IgD-negative memory B cell (primary cell): ENCODE results near the gene DCHS2. TPM values are rescaled to one million over a fixed set of nuclear protein-coding genes. Genes with fewer than 3 reads are reported as not detected.

Experiments
- H3K27ac Mint-ChIP-seq, 3 donors: one replicate each; pipeline ENCODE4 v1.8.0; 2020 to 2022; ENCODE audit warnings: mild to moderate bottlenecking in 3 of 3, mixed read lengths in 3 of 3, moderate library complexity in 1 of 3
- H3K27me3 Mint-ChIP-seq: one replicate; pipeline ENCODE4 v1.8.0; 2021; ENCODE audit warnings: mixed read lengths
- H3K36me3 Mint-ChIP-seq: one replicate; pipeline ENCODE4 v1.8.0; 2020; ENCODE audit warnings: mild to moderate bottlenecking, mixed read lengths
- H3K4me1 Mint-ChIP-seq, 3 donors: one replicate each; pipeline ENCODE4 v1.8.0; 2020 to 2022; ENCODE audit warnings: mixed read lengths in 3 of 3, mild to moderate bottlenecking in 1 of 3
- H3K4me3 Mint-ChIP-seq, 4 donors: one replicate each; pipeline ENCODE4 v1.8.0; 2020 to 2022; ENCODE audit warnings: mild to moderate bottlenecking in 4 of 4, mixed read lengths in 4 of 4, moderate library complexity in 3 of 4
- H3K9me3 Mint-ChIP-seq, 3 donors: one replicate each; pipeline ENCODE4 v1.8.0; 2020 to 2021; ENCODE audit warnings: mixed read lengths in 3 of 3, mild to moderate bottlenecking in 1 of 3
- polyA plus RNA-seq: library from polyadenylated mRNA; unstranded; fragments of 300-500 nt; fragmentation: Illumina TruSeq; gene quantifications from one replicate; pipeline ENCODE4 v1.2.3, GENCODE V29; 2021

The DCHS2 gene
- polyA plus RNA-seq, 1 donor from 2014 or later = 0.01 TPM

DNA sequence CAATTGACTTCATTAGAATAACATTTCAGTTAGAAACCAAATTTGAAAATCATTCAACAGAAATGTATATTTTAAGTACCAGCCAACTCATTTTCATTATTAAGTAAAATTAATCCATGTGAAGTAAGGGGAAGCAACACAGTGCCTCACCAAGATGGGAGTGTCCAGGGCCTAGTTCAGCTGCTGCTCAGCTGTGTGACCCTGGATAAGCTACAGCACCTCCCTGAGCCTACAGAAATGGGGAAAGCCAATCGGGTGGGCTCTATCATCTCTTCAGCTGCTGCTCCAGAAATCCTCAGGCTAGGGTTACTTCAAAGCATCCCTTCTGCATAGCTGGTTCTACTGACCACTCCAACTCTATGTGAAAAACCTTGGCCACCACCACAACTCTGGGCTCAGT, 18.7 kb downstream of the DCHS2 start:
- Mint-ChIP-seq H3K4me3 (no peak overlapping the region), H3K36me3 (no peaks in the 10 kb centered on the region), H3K27ac (no peak overlapping the region), H3K4me1 (peaks cover 0 to 3% (median 0%) of the 10 kb centered on the region in 3 donors), H3K9me3 (no peaks in the 10 kb centered on the region), H3K27me3 (peaks cover 16% of the 10 kb centered on the region)

DNA sequence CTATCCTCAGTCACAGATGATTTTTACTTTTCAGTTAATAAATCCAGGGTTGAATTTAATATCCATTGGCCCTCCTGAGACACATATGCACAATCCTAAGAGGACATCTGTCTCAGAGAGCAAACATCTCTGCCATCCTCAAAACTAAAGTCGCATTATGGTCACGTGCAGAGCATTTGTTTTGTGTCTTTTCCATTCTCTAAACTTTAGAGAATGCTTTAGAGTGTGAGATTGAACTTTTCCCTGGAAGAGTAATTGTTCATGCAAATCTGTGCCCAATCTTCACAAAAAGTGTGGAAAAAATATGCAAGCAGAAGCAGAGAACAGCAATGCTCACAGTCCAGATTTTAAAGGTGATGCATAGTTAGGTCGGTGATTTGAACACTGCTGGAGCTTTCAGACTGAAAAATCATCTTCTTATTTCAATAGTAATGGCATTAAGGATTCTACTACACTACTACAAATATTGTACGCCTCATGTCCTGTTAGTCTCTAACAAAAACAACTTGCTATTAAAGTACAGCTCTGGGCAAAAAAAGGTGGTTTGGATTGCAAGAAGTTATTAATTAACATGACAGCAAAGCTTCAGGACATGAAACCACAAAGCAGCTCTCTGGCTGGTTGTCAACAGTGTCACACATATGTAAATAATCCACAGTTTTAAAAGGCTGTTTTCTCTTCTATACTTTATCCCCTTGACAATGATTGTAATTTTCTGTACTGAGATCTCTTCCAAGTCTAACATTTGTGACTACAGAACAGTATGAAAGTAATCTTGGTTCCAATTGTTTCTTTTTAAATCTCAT, 19.9 kb downstream of the DCHS2 start:
- no peaks in the 10 kb centered on the region for H3K36me3 Mint-ChIP-seq

DNA sequence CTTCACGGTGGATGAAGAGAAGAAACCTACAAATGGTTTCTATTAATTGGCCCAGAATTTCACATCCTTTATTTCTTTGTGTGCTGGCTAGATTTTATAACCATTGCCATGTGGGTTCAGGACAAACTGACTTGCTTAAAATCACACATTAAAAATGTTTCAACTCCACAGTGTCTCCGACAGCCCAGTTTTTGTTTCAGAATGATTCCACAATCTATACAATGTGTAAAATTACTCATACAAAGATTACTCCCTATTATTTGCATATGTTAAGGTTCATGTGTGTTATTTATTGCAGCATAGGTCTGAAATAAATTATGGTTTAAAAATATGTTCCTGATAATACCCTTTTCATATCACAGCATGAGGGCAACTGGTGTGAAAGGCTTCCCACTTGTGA, 20.6 kb downstream of the DCHS2 start:
- Mint-ChIP-seq H3K36me3 (no peaks in the 10 kb centered on the region), H3K4me3 (no peak overlapping the region), H3K9me3 (no peaks in the 10 kb centered on the region), H3K27ac (no peak overlapping the region), H3K4me1 (peaks cover 0 to 3% (median 0%) of the 10 kb centered on the region in 3 donors), H3K27me3 (peaks cover 15% of the 10 kb centered on the region)

More for the DNA sequence above, 19.9 kb downstream of the DCHS2 start:
- H3K9me3 Mint-ChIP-seq = no peaks in the 10 kb centered on the region
- H3K4me1 Mint-ChIP-seq = peaks cover 0 to 3% (median 0%) of the 10 kb centered on the region in 3 donors
- no peak overlapping the region for H3K4me3 Mint-ChIP-seq
- H3K27ac Mint-ChIP-seq = no peak overlapping the region
- H3K27me3 Mint-ChIP-seq = peaks cover 15% of the 10 kb centered on the region

DNA sequence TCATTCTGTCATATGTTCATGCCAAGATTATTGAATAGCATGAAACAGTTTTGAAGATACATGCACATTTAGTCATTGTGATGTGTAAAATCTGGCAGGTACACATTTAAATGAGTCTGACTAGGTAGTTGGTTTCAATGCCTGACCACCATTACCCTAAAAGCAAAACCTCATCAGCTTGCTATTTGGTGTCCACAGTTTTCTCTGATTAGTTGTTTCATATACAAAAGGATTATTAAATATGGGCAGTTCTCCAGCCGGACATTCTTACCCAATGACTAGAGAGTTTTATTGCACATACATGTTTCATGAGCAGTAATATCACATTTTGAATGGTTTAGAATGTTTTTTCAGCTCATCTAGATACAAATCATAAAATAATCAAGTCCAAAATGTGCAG, 23.7 kb downstream of the DCHS2 start:
- Mint-ChIP-seq H3K36me3 (no peaks in the 10 kb centered on the region), H3K4me1 (peaks cover 0 to 3% (median 0%) of the 10 kb centered on the region in 3 donors), H3K27ac (no peak overlapping the region), H3K4me3 (no peak overlapping the region), H3K27me3 (peaks cover 8% of the 10 kb centered on the region), H3K9me3 (no peaks in the 10 kb centered on the region)

- no peaks in the 10 kb centered on the region for H3K9me3 Mint-ChIP-seq
- H3K4me1 Mint-ChIP-seq = peaks cover 0 to 3% (median 0%) of the 10 kb centered on the region in 3 donors
- peaks cover 12% of the 10 kb centered on the region for H3K27me3 Mint-ChIP-seq
- H3K27ac Mint-ChIP-seq = no peak overlapping the region
- no peaks in the 10 kb centered on the region for H3K36me3 Mint-ChIP-seq
- no peak overlapping the region for H3K4me3 Mint-ChIP-seq
These were observed 25.3 kb downstream of the DCHS2 start for GRCh38 chr4:154466336-154466735.

GRCh38 chr4:154465085-154465484, 26.5 kb downstream of the DCHS2 start:
- Mint-ChIP-seq H3K27ac (no peak overlapping the region), H3K27me3 (peaks cover 6% of the 10 kb centered on the region), H3K9me3 (no peaks in the 10 kb centered on the region), H3K4me3 (no peak overlapping the region), H3K36me3 (no peaks in the 10 kb centered on the region), H3K4me1 (no peaks in the 10 kb centered on the region)

DNA sequence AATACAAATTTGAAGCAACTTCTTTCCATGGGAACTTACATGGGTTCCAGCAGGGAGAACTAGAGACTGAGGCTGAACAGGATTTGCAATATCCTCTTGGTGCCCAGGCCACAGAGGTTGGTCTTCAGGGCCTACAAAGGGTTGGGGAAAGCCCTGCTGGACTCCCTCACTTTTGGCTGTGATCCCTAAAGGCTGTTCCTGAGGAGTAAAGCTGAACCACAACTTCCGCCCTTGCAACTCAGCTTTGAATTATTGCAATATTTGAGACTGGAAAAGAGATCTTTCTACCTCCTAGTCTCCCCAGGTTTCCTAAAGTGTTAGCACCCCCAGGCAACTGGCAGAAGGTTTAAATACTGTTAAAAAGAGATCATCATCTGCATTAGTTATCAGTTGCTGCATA, 26.9 kb downstream of the DCHS2 start:
- Mint-ChIP-seq H3K4me3 (no peak overlapping the region), H3K27ac (no peak overlapping the region), H3K36me3 (no peaks in the 10 kb centered on the region), H3K4me1 (no peaks in the 10 kb centered on the region), H3K9me3 (no peaks in the 10 kb centered on the region), H3K27me3 (peaks cover 6% of the 10 kb centered on the region)

GRCh38 chr4:154462081-154462810, 29.4 kb downstream of the DCHS2 start:
- H3K9me3 Mint-ChIP-seq = no peaks in the 10 kb centered on the region
- no peak overlapping the region for H3K27ac Mint-ChIP-seq
- peaks cover 8% of the 10 kb centered on the region for H3K27me3 Mint-ChIP-seq
- no peaks in the 10 kb centered on the region for H3K4me1 Mint-ChIP-seq
- no peak overlapping the region for H3K4me3 Mint-ChIP-seq
- H3K36me3 Mint-ChIP-seq = no peaks in the 10 kb centered on the region

DNA sequence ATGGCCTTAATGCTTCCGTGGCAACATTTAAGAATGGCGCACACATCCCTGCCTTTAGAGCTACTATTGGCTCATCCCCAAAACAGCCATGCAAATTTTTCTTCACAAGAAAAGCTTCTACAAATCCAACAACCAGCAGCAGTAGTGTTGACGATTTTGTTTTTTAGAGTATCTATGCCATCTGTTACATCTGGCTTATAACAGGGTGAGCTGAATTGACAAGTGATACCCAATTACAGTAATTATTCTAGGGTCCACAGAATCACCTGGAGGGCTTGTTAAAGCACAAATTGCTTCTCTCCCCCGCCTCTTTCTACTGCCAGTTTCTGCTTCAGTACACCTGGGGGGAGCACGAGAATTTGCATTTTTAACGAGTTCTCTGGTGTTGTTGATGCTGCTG, 34.1 kb downstream of the DCHS2 start:
- no peak overlapping the region for H3K4me3 Mint-ChIP-seq
- H3K27me3 Mint-ChIP-seq = peaks cover 12% of the 10 kb centered on the region
- no peaks in the 10 kb centered on the region for H3K36me3 Mint-ChIP-seq

GRCh38 chr4:154456889-154457288, 34.7 kb downstream of the DCHS2 start:
- H3K9me3 Mint-ChIP-seq = peaks cover 0 to 4% (median 3%) of the 10 kb centered on the region in 3 donors
- no peak overlapping the region for H3K4me3 Mint-ChIP-seq
- no peaks in the 10 kb centered on the region for H3K4me1 Mint-ChIP-seq
- H3K27me3 Mint-ChIP-seq = peaks cover 9% of the 10 kb centered on the region
- no peaks in the 10 kb centered on the region for H3K36me3 Mint-ChIP-seq
- no peak overlapping the region for H3K27ac Mint-ChIP-seq

More for the DNA sequence above, 34.1 kb downstream of the DCHS2 start:
- Mint-ChIP-seq H3K27ac (no peak overlapping the region), H3K4me1 (no peaks in the 10 kb centered on the region), H3K9me3 (peaks cover 0 to 4% (median 3%) of the 10 kb centered on the region in 3 donors)

DNA sequence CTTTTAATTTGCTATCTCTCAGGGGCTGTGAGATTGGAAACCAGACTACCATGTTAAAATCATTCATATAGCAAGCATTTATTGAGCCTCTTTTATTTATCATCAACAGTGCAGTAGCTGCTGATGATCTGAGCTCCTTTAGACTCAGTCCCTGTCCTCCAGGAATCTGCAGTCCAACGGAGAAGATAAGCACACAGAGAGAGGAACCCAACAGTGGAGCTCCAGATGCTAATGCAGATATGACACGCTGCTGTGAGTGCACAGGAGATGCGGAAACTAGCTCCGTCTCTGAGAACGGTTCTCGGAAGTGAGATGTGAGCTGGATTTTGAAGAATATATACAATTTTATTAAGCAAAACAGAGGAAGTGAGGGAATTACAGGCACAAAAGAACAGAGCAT, 35.4 kb downstream of the DCHS2 start:
- Mint-ChIP-seq H3K27ac (no peak overlapping the region), H3K27me3 (peaks cover 7% of the 10 kb centered on the region), H3K4me3 (no peak overlapping the region), H3K4me1 (no peaks in the 10 kb centered on the region), H3K9me3 (peaks cover 0 to 4% (median 3%) of the 10 kb centered on the region in 3 donors), H3K36me3 (no peaks in the 10 kb centered on the region)

DNA sequence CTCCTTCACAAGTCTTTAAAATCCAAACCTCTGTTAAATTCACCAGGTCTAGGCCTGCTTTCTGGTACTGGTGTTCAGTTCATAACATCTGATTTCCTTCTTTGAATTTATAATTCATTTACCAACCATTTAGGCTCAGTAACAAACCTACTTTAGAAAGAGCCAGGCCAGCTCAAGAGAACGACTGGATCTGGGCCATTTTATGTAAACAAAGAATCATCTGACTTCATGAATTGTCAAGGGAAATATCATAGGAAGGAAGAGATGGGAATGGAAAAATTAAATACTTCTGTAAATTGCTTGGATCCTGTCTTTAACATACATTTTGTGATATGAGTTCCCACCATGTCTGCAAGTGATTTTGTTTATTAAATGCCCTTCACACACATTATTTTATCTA, 36.5 kb downstream of the DCHS2 start:
- Mint-ChIP-seq H3K9me3 (peaks cover 0 to 4% (median 3%) of the 10 kb centered on the region in 3 donors), H3K27me3 (peaks cover 7% of the 10 kb centered on the region), H3K27ac (no peak overlapping the region), H3K4me1 (no peaks in the 10 kb centered on the region), H3K36me3 (no peaks in the 10 kb centered on the region), H3K4me3 (no peak overlapping the region)

DNA sequence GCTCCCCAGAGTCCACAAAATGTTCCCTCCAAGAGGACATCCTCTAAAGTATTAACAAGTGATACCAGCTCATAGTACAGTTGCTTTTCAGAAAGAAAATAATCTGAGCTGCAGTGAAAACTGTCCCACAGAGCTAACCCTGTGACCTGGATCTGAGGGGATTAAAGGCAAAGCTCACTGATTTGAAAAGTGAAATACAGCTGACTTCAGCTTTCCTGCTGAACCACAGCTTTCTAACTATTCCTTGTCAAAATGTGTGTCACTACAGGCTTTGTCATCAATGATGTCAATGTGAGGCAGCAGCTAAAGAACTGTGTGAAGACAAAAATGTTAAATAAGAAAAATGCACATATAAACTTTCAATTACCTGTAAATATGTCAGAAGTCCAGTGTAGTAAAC, 36.9 kb downstream of the DCHS2 start:
- Mint-ChIP-seq H3K27ac (no peak overlapping the region), H3K27me3 (peaks cover 7% of the 10 kb centered on the region), H3K4me3 (no peak overlapping the region)

GRCh38 chr4:154452798-154453346, 38.7 kb downstream of the DCHS2 start:
- H3K9me3 Mint-ChIP-seq = peaks cover 0 to 4% (median 3%) of the 10 kb centered on the region in 3 donors
- peaks cover 6% of the 10 kb centered on the region for H3K27me3 Mint-ChIP-seq
- no peaks in the 10 kb centered on the region for H3K4me1 Mint-ChIP-seq
- H3K27ac Mint-ChIP-seq = no peak overlapping the region
- no peaks in the 10 kb centered on the region for H3K36me3 Mint-ChIP-seq
- H3K4me3 Mint-ChIP-seq = no peak overlapping the region

More for the DNA sequence above, 36.9 kb downstream of the DCHS2 start:
- Mint-ChIP-seq H3K4me1 (no peaks in the 10 kb centered on the region), H3K9me3 (peaks cover 0 to 4% (median 3%) of the 10 kb centered on the region in 3 donors), H3K36me3 (no peaks in the 10 kb centered on the region)

DNA sequence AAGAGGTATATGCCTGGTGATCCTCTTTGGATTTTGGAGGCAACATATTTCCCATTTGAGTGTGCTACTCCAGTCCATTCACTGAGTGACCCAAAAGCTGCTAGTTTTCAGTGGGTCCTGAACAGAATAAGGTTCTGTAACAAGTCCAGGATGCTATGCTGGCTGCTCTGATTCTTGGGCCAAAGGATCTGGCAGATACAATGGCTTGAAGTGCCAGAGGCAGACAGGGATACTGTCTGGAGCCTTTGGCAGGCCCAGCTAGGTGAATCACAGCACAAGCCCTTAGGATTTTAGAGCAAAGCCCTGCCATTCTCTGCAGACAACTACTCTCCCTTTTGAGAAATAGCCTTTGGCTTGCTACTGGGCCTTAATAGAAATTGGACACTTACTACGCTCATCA, 40.6 kb downstream of the DCHS2 start:
- Mint-ChIP-seq H3K36me3 (no peaks in the 10 kb centered on the region), H3K4me3 (no peak overlapping the region), H3K9me3 (peaks cover 0 to 4% (median 3%) of the 10 kb centered on the region in 3 donors)

More for the DNA sequence above, 40.6 kb downstream of the DCHS2 start:
- no peak overlapping the region for H3K27ac Mint-ChIP-seq
- peaks cover 1% of the 10 kb centered on the region for H3K27me3 Mint-ChIP-seq
- no peaks in the 10 kb centered on the region for H3K4me1 Mint-ChIP-seq
